Activated T-cell treated with anti-CD3 and anti-CD28 coated beads, Interleukin-2, amount 50 U/mL, for 24 hours (primary cell): ENCODE results near the gene GPR82.
A peak's percentile ranks its signal among the peaks of the same experiment; 100 is the strongest.
"Not testable (repeated sequence)": the region's sequence is repeated elsewhere in the genome, so short reads cannot be mapped to it uniquely, and the experiment has no call there.

ENCODE experiments used
- DNase-seq: peaks from one replicate; pipeline ENCODE4 v3.0.0-alpha.2; 2020
- H3K27ac Mint-ChIP-seq: 2 replicates; pipeline ENCODE4 v1.8.0; 2020; ENCODE audit warnings: mild to moderate bottlenecking, mixed read lengths
- H3K27me3 Mint-ChIP-seq: 2 replicates; pipeline ENCODE4 v1.8.0; 2020; ENCODE audit warnings: mixed read lengths
- H3K36me3 Mint-ChIP-seq: 2 replicates; pipeline ENCODE4 v1.8.0; 2020; ENCODE audit warnings: low read depth, mixed read lengths
- H3K4me1 Mint-ChIP-seq: 2 replicates; pipeline ENCODE4 v1.8.0; 2020; ENCODE audit warnings: low read depth, mixed read lengths
- H3K4me3 Mint-ChIP-seq: 2 replicates; pipeline ENCODE4 v1.8.0; 2020; ENCODE audit warnings: mild to moderate bottlenecking, moderate library complexity, mixed read lengths
- H3K9me3 Mint-ChIP-seq: 2 replicates; pipeline ENCODE4 v1.8.0; 2020; ENCODE audit warnings: mixed read lengths

GPR82 gene

DNA sequence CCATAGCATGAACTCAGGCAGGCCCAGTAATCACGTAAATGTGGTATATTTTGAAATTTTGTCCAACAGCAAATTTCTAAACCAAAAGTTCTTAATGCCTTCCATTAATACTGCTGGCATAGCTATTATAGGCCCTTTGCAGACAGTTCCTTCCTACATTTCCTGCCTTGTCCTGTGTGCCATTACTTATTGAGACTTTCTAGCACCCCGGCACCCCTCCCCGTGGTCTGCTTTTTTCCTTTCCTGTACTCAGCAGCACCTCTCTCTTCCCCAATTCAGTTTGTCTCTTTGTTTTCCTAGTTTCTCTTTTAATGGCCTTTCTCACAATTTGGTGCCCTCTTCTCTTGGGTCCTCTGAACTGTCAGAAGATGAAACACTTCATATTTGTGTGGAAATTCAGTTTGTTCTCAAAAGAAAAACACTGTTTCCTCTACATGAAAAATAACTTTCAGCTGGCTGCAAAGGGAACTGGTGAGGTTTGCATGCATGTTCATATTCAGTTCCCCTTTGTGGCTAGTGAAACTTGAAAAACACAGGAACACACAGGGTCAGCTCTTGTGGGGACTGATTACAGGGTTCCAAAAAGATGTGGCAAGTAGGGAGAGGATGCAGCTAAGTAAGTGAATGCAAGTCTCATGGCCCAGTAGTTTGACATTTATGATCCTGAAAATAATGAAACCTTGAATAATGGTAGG is 18.2 kb upstream of the GPR82 start:
- H3K27me3 Mint-ChIP-seq: peaks cover 37% of the 10 kb centered on the region
- no peak for DNase-seq
- peaks cover 49% of the 10 kb centered on the region for H3K4me1 Mint-ChIP-seq
- no peak overlapping the region for H3K4me3 Mint-ChIP-seq
- peak overlapping the region; percentile 10 for H3K27ac Mint-ChIP-seq
- peaks cover 10% of the 10 kb centered on the region for H3K36me3 Mint-ChIP-seq
- H3K9me3 Mint-ChIP-seq: no peaks in the 10 kb centered on the region

DNA sequence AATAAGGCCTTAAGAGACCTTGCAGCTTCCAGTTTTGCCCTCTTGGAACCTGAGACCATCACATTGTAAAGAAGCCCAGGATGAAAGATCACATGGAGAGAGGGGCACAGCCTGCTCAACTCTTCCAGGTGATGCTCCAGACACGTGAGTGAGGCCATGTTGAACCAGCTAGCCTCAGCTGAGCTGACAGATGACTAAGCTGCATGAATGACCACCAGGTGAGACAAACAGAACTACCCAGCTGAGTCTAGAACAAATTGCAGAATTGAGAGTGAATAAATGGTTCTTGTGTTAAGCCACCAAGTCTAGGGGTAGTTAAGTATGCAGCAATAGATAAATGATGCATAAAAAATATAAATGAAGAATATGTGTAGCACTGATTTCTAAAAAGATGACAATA is 16.8 kb upstream of the GPR82 start:
- Mint-ChIP-seq H3K27me3 (peaks cover 43% of the 10 kb centered on the region), H3K4me3 (no peak overlapping the region), H3K27ac (no peak overlapping the region), H3K9me3 (no peaks in the 10 kb centered on the region), H3K4me1 (peaks cover 55% of the 10 kb centered on the region), H3K36me3 (peaks cover 2% of the 10 kb centered on the region)
- no peak for DNase-seq

DNA sequence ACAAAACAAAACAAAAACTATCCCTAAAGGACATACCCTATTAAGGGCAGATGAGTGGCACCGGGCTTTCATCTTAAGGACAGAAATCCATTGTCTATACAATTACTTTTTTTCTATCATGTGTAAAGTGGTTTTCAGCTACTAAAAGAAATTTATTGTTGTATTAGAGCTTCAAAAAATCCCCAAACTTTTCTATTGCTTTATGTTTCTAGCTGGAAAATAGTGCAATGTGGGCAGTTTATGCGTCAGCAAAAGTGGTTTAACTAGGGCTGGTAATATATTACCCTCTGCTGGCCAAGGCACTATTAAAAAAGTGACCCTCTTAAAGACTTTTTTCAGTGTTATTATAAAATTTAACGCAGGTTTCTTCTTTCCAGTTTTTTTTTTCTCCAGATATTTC is 15.5 kb upstream of the GPR82 start:
- Mint-ChIP-seq H3K9me3 (no peaks in the 10 kb centered on the region), H3K36me3 (no peaks in the 10 kb centered on the region), H3K27ac (no peak overlapping the region), H3K4me3 (no peak overlapping the region), H3K27me3 (peaks cover 48% of the 10 kb centered on the region), H3K4me1 (peaks cover 51% of the 10 kb centered on the region)
- DNase-seq: no peak

DNA sequence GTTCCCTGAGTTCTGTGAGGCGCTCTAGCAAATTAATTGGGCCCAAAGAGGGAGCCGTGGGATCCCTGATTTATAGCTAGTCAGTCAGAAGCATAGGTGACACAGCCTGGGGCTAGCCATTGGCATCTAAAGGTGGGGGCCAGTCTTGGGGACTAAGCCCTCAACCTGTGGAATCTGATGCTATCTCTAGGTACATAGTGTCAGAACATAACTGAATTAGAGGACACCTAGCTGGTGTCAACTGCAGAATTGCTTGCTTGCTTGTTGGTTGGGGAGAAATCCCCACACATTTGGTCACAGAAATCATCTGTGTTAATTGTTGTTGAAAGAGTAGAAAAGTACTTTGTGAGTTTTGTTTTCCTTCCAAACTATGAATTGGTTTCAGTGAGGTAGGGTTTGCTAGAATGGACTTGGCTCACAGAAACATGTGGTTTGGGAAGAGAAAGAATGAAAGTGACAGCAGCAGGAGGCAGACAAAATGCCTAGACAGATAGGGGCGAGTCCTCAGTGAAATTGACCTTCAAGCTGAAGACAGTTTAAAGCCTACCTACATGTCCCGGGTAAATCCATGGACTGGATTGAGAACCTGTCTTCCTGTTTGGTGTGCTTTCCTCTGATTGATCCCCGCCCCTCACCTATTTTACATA is 12.8 kb upstream of the GPR82 start:
- no peak overlapping the region for H3K4me3 Mint-ChIP-seq
- H3K4me1 Mint-ChIP-seq: peaks cover 38% of the 10 kb centered on the region
- DNase-seq: no peak
- H3K27me3 Mint-ChIP-seq: peaks cover 49% of the 10 kb centered on the region
- H3K36me3 Mint-ChIP-seq: peaks cover 3% of the 10 kb centered on the region
- no peak overlapping the region for H3K27ac Mint-ChIP-seq
- no peaks in the 10 kb centered on the region for H3K9me3 Mint-ChIP-seq

DNA sequence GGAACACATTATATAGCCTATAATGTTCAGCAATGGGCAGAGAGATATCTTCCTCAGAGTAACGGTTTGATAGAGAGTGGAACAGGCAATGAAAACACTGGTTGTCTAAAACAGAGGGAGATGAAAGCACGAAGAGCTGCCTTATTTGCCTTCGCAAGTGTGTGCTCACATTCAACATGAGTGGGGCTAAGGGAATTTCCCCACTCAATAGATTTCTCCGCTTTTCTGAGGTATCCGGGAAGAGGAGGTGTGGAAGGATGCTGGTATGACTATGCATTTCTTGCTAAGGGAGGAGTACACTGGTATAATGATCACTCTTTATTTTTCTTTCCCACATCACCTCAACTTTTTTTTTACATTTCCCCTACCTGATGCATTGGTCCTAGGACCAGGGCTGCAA is 7.8 kb upstream of the GPR82 start:
- H3K4me1 Mint-ChIP-seq: peaks cover 44% of the 10 kb centered on the region
- peaks cover 36% of the 10 kb centered on the region for H3K36me3 Mint-ChIP-seq

DNA sequence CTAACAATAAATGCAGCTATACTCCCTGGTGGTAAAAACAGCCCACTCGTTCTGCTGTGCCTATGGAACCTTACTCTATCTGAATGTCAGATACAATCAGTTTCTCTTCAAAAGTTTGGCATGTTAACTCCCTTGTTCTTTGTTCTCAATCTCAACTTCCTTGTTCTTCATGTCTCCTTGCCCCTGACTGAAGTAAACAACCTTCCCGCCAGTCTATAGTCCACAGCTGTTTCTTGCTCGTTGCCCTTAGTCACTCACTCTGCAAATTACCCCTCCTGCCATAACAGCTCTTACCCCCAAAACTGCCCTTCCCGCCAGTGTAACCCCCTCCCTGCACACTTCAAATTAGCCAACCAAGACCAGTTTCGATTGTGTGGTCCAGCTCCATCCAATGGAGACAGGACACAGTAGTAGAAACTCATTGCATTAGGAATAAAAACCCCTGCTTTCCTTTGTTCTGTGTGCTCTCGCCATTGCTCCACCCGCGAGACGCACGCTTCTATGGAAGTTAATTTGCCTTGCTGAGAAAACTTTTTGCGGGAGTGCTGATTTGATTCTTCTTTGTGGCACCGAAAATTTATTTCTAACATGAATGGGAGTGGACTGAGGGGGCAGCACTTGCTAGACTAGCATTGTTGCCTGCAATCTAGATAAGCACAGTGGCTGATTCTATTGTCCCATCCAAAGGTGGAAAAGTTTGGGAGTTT is 7.1 kb upstream of the GPR82 start:
- H3K4me1 Mint-ChIP-seq: peaks cover 45% of the 10 kb centered on the region
- H3K27ac Mint-ChIP-seq: peak overlapping the region; percentile 51
- no peak overlapping the region for H3K4me3 Mint-ChIP-seq
- peaks cover 29% of the 10 kb centered on the region for H3K27me3 Mint-ChIP-seq
- H3K36me3 Mint-ChIP-seq: peaks cover 36% of the 10 kb centered on the region
- no peak for DNase-seq
- peaks cover 17% of the 10 kb centered on the region for H3K9me3 Mint-ChIP-seq

More for the DNA sequence above, 7.8 kb upstream of the GPR82 start:
- H3K9me3 Mint-ChIP-seq: peaks cover 17% of the 10 kb centered on the region
- DNase-seq: no peak
- H3K27me3 Mint-ChIP-seq: peaks cover 36% of the 10 kb centered on the region
- H3K4me3 Mint-ChIP-seq: no peak overlapping the region
- H3K27ac Mint-ChIP-seq: peak overlapping the region; percentile 51

DNA sequence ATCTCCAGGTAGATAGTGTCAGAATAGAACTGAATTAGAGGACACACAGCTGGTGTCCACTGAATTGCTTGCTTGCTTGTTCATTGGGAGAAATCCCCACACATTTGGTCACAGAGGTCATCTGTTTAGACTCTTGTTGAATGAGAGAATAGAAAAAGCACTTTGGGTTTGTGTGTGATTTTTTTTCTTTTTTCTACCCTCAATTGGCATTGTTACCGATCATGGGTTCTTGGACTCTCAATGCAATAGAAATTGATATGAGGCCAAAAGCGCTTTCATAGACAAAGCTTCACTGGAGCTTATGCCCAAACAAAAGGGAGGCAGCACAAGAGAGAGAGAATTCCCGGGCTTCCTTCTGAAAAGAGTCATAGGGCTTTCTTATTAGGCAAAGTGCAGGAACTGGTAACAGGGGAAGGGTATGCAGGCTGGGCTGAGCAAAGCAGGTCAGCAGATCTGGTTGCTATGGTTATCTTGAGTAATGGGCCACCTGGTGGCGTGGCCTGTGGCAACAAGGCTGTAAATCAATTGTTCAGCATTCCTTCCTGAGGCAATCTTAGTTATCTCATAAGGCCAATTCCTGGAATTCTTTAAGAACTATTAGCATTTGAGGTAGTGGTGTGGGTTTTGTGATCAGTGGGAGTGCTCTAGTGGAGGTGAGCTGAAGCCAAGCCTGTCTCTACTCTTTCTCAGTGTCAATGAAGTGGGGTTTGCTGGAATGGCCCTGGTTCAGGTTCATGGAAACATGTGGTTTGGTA is 5.3 kb upstream of the GPR82 start:
- no peak overlapping the region for H3K27ac Mint-ChIP-seq
- H3K36me3 Mint-ChIP-seq: peaks cover 46% of the 10 kb centered on the region
- H3K9me3 Mint-ChIP-seq: peaks cover 23% of the 10 kb centered on the region
- no peak overlapping the region for H3K4me3 Mint-ChIP-seq
- peaks cover 62% of the 10 kb centered on the region for H3K4me1 Mint-ChIP-seq
- DNase-seq: no peak
- H3K27me3 Mint-ChIP-seq: peaks cover 34% of the 10 kb centered on the region

DNA sequence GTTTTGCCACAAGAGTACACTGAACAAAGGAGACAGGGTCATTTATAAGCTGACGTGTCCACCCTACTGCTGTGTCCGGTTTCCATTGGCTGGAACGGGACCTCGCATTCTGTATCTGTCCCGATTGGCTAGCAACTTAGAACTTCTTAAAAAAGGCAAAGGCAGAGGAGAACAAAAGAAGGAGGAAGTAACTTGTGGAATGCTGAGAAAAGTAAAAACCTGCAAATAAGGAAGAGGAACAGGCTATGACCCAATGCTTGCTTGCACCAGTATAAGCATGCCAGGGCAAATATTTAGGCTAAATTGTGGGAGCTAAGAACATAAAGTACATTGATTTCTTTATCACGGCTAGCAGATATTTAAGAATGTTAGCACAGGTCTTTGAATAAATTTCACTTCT is 4.4 kb upstream of the GPR82 start:
- DNase-seq, H3K4me3 Mint-ChIP-seq, H3K27ac Mint-ChIP-seq: not testable (repeated sequence)
- peaks cover 46% of the 10 kb centered on the region for H3K36me3 Mint-ChIP-seq
- peaks cover 29% of the 10 kb centered on the region for H3K27me3 Mint-ChIP-seq
- peaks cover 23% of the 10 kb centered on the region for H3K9me3 Mint-ChIP-seq
- H3K4me1 Mint-ChIP-seq: peaks cover 69% of the 10 kb centered on the region

DNA sequence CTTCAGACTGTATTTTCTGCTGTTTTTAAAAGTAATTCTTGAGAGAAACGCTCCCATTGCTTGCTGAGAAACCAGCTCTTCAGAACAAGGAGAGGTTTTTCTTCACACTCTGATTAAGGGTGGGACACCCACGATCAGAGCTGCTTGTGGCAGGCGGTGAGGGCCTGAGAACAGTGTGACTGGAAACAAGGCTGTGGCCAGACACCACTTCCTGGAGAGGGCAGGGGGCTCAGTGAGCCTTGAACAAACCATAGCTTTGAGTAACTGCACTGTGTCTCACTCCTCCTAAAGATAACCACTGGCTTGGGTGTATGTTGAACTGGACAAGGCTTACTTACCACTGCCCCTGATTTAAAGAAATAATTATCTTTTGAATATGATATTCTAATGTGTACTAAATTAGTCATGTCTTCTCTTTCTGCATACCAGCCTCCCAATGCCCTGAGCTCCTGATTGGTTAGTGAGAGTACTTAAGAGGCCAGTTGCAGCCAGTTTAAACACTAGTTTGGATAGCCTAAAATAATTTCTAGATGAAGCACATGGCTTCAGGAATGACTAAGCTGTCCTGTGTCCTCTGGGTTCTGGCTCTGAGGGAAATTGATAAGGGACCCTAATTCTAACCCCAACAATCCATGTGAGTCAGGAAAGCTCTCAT is 3.7 kb upstream of the GPR82 start:
- H3K27me3 Mint-ChIP-seq: peaks cover 29% of the 10 kb centered on the region
- peak overlapping the region; percentile 8 for H3K27ac Mint-ChIP-seq
- peaks cover 23% of the 10 kb centered on the region for H3K9me3 Mint-ChIP-seq
- H3K36me3 Mint-ChIP-seq: peaks cover 46% of the 10 kb centered on the region
- no peak overlapping the region for H3K4me3 Mint-ChIP-seq
- peak; percentile 49 for DNase-seq
- H3K4me1 Mint-ChIP-seq: peaks cover 68% of the 10 kb centered on the region

DNA sequence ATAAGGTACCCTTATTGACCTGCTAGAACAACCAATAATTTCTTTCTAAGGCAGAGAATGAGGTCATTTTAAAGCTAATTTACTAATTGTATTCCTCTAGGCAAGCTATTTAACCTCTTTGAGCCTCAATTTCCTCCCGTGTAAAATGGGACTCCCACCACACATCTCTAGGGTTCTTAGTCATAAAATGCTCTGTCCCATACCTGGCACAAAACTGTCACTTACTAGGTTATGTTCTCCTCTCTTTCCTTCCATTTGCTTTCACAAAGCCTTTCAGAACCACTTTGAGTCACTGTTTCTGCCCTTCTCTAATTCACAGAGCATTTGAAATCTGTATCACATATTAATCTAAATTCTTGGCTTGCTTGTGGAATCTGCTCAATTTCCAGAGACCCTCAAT is 2.4 kb upstream of the GPR82 start:
- peaks cover 21% of the 10 kb centered on the region for H3K27me3 Mint-ChIP-seq
- peaks cover 23% of the 10 kb centered on the region for H3K9me3 Mint-ChIP-seq
- H3K4me3 Mint-ChIP-seq: no peak overlapping the region
- DNase-seq: no peak
- peaks cover 60% of the 10 kb centered on the region for H3K4me1 Mint-ChIP-seq
- H3K27ac Mint-ChIP-seq: peak overlapping the region; percentile 72
- peaks cover 43% of the 10 kb centered on the region for H3K36me3 Mint-ChIP-seq

DNA sequence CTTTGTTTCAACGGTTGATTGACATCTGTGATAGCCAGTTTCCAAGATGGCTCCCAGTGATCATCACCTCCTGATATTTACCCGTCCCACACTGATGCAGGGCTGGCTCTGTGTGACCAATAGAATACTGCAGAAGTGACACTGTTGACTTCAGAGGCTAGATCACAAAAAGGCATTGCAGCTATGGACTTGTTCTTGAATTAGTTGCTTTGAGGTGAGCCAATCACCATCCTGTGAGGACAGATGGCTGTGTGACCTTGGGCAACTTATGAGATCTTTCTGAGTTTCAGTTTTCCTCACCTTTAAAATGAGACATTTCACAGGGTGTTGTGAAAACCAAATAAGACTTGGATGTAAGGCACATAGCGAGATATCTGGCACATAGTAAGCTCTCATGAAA is 1.8 kb upstream of the GPR82 start:
- peaks cover 55% of the 10 kb centered on the region for H3K4me1 Mint-ChIP-seq
- H3K27ac Mint-ChIP-seq: peak overlapping the region; percentile 72
- H3K9me3 Mint-ChIP-seq: peaks cover 17% of the 10 kb centered on the region
- no peak for DNase-seq
- peaks cover 25% of the 10 kb centered on the region for H3K27me3 Mint-ChIP-seq
- peaks cover 37% of the 10 kb centered on the region for H3K36me3 Mint-ChIP-seq
- no peak overlapping the region for H3K4me3 Mint-ChIP-seq

DNA sequence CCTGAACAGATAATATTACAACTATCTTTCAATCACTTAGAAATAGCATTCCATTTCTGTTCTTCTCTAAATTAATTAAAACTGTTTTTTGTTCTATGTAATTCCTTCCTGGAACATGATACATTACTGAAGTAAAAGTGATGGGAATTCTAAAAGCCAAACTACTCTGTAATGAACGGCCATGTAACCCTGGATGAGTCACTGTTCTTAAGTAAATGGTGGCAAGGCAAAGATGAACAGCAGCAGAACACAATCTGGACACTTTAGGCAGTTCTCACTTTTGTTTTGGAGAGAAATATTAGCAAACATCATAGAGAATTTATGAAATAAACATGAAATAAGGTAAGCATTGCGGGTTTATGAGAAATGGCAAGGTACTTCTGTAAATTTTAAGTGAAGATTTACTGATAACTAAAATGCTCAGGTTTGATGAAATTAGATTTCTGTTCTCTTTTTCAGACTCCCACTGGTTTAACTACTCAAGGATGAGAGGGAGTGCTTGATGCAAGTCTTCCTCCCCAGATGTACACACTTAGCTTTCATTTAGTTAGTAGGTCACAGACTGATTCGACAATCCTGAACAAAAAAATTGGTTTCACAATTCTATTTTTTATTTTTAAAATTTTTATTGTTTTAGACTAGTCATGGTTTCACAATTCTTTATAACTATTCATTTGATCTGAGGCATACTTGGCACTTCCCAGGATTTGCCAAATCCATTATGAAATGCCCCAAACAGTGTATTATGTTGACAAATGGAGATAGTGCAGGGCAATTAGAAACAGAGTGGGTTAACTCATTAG is 964 bp upstream of the GPR82 start:
- DNase-seq: no peak
- Mint-ChIP-seq H3K4me1 (peaks cover 62% of the 10 kb centered on the region), H3K4me3 (no peak overlapping the region), H3K27ac (peak overlapping the region; percentile 72), H3K9me3 (peaks cover 16% of the 10 kb centered on the region), H3K36me3 (peaks cover 35% of the 10 kb centered on the region), H3K27me3 (peaks cover 24% of the 10 kb centered on the region)

DNA sequence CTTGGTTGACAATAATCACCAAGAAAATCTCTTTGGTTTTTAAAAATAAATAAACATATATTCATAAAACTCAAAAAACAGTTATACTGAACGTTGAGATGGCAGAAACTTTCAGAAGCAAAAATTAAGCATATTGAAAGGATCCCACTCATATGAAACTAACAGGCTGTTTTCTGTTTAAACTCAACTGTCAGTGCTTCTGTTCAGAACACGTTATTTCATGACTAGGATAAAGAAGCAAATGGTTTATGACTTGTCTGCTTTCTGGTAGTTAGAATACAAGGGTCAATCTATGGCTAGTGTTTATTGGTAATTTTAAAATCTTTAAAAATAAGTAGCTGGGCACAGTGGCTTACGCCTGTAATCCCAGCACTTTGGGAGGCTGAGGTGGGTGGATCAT is 4.1 kb downstream of the GPR82 start:
- Mint-ChIP-seq H3K4me3 (no peak overlapping the region), H3K27me3 (peaks cover 20% of the 10 kb centered on the region), H3K27ac (no peak overlapping the region), H3K4me1 (peaks cover 27% of the 10 kb centered on the region), H3K36me3 (peaks cover 2% of the 10 kb centered on the region), H3K9me3 (no peaks in the 10 kb centered on the region)
- no peak for DNase-seq
